ENCODE results near the gene COPS3.

GRCh38 chr17:17264430-17264829 lies 16.6 kb downstream of the COPS3 start:
- TF ChIP-seq, protein P1, sequence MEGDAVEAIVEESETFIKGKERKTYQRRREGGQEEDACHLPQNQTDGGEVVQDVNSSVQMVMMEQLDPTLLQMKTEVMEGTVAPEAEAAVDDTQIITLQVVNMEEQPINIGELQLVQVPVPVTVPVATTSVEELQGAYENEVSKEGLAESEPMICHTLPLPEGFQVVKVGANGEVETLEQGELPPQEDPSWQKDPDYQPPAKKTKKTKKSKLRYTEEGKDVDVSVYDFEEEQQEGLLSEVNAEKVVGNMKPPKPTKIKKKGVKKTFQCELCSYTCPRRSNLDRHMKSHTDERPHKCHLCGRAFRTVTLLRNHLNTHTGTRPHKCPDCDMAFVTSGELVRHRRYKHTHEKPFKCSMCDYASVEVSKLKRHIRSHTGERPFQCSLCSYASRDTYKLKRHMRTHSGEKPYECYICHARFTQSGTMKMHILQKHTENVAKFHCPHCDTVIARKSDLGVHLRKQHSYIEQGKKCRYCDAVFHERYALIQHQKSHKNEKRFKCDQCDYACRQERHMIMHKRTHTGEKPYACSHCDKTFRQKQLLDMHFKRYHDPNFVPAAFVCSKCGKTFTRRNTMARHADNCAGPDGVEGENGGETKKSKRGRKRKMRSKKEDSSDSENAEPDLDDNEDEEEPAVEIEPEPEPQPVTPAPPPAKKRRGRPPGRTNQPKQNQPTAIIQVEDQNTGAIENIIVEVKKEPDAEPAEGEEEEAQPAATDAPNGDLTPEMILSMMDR (IDR thresholded peaks at IDR 0.05; ENCODE audit: poor library complexity, severe bottlenecking): no peak
- TF ChIP-seq TAF1 (IDR thresholded peaks at IDR 0.05; ENCODE audit: low read depth): no peak
- TF ChIP-seq POLR2AphosphoS5 (IDR thresholded peaks at IDR 0.05): no peak
